ENCODE measurements around the gene GPC1.

- TF ChIP-seq, protein P1, sequence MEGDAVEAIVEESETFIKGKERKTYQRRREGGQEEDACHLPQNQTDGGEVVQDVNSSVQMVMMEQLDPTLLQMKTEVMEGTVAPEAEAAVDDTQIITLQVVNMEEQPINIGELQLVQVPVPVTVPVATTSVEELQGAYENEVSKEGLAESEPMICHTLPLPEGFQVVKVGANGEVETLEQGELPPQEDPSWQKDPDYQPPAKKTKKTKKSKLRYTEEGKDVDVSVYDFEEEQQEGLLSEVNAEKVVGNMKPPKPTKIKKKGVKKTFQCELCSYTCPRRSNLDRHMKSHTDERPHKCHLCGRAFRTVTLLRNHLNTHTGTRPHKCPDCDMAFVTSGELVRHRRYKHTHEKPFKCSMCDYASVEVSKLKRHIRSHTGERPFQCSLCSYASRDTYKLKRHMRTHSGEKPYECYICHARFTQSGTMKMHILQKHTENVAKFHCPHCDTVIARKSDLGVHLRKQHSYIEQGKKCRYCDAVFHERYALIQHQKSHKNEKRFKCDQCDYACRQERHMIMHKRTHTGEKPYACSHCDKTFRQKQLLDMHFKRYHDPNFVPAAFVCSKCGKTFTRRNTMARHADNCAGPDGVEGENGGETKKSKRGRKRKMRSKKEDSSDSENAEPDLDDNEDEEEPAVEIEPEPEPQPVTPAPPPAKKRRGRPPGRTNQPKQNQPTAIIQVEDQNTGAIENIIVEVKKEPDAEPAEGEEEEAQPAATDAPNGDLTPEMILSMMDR (conservative IDR thresholded peaks at IDR 0.05): no peak
- no peak for TF ChIP-seq ZFX (IDR thresholded peaks at IDR 0.05)
These were observed 45.1 kb upstream of the GPC1 start for GRCh38 chr2:240390091-240391073.

Data from C4-2B (cell line).